GM10847 (cell line): ENCODE results near the gene ZNF747.

ENCODE experiments used
- POLR2A ChIP-seq: IDR thresholded peaks from 2 replicates; pipeline ENCODE4 v1.6.1; 2011; ENCODE audit not compliant: insufficient read length; ENCODE audit errors: extremely low read depth

The ZNF747 gene

DNA sequence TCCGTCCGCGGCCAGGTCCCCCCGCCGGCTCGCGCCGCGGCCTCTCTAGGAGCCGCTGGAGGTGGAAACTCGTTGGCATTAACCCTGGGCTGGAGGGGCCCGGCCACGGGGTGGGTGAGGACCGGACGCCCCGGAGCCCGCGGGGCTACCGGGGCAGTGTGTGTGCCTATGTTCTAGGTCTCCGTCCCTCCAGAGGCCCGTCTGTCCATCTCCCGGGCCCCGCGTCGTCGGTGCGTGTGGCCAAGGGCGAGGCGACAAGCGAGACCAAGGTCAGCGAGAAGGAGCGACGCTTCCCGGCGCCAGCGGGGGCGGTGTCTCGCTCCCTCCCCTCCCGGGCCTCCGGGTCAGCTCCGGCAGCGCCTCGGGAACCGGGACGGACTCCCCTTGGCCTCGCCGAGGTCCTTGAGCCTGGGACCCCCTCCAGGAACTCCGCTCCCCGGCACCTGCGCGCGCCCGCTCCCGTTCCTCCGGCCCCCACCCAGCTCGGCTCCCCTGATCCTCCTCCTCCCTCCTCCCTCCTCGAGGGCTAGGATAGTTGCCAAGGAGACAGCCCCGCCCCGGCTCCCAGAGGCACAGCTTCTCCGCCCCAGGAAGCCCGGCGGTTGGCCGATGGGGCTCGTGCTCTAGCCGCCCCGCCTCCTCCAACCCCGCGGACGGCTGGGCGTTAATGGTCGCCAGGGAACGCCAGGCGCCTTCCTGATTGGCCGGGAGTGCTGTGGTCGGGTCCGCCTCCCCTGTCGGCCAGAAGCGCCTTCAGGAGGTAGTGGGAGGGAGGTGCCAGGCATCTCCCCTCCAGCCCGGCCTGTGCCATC, 7.6 kb downstream of the ZNF747 start:
- TF ChIP-seq POLR2A, result peak; percentile 62

DNA sequence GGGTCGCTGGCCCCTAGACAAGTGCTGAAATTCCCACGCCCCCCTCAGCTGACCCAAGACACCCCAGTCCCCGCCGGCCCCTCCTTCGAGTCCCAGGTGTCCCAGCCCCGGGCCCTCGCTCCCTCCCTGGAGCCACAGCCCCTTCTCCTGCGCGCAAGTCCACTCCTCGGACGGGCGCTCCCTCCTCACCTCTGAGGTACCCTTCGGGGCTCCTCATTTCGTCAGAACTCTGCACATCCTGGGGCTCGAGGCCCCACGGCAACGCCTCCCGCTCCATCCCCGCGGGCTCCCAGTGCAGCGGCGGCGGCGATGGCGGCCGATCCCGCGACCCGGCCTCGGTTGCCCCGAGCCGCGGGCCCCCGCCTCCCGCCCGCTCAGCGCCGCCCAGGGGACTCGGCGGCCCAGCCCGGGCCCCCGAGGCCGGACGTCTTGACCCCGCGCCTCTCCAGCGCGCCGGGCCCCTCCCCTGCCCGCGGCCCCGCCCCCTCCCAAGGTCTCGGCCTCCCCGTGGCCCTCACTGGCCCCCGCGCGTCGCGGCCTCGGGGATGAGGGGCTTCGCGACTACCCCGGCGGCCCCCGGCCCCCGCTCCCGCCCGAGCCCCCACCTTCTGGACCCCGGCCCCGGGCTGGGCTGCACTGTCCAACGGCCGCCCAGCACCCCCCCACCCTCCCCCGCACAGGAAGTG, 8.4 kb downstream of the ZNF747 start, which contains the start of gene ZNF768:
Gene ZNF768 (minus strand): TSS at position 430 of the 686 bp plus-strand sequence. CDS start 153 bp downstream, at position 277.
- TF ChIP-seq POLR2A, result no peak

DNA sequence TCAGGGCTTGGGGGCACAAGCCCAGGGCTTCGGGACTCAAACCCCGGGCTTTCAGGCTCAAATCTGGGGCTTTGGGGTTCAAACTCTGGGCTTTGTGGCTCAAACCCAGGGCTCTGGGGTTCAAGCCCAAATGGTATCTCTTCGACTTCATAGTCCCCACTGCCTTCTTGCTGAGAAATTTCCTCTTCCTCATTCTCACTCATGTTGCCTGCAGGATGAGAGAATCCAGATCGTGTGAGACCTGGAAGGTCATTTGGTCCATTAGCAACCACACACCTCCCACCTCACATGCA, 8.9 kb downstream of the ZNF747 start:
- no peak for TF ChIP-seq POLR2A

DNA sequence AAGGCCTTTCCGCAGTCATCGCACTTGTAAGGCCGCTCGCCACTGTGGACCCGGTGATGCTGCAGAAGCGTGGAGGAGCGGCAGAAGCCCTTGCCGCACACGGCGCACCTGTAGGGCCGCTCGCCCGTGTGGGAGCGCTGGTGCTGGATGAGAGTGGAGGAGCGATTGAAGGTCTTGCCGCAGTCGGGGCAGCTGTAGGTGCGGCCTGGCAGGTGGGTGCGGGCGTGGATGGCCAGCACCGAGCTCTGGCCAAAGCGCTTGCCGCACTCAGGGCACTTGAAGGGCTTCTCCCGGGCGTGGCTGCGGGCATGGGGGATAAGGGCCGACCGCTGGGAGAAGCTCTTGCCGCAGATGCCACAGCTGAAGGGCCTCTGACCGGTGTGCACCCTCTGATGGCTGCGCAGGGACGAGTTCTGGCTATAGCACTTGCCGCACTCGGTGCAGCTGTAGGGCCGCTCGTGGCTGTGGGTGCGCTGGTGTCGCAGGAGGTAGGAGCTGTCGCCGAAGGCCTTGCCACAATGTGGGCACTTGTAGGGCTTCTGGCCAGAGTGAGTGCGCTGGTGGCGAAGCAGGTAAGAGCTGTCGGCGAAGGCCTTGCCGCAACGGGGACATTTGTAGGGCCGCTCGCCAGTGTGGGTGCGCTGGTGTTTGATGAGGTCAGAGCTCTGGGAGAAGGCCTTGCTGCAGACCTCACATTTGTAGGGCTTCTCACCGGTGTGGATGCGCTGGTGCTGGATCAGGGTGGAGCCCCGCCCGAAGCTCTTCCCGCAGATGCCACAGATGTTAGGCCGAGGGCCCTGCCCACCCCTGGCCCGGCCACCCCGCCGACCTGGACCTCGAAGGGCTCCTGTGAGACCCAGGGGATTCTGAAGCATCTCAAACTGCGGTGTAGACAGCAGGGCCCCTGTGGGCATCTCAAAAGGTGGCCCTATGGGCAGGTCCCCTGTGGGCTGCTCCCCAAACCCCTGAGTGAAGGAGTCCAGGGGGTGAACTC, 9.8 kb downstream of the ZNF747 start:
- no peak for TF ChIP-seq POLR2A

DNA sequence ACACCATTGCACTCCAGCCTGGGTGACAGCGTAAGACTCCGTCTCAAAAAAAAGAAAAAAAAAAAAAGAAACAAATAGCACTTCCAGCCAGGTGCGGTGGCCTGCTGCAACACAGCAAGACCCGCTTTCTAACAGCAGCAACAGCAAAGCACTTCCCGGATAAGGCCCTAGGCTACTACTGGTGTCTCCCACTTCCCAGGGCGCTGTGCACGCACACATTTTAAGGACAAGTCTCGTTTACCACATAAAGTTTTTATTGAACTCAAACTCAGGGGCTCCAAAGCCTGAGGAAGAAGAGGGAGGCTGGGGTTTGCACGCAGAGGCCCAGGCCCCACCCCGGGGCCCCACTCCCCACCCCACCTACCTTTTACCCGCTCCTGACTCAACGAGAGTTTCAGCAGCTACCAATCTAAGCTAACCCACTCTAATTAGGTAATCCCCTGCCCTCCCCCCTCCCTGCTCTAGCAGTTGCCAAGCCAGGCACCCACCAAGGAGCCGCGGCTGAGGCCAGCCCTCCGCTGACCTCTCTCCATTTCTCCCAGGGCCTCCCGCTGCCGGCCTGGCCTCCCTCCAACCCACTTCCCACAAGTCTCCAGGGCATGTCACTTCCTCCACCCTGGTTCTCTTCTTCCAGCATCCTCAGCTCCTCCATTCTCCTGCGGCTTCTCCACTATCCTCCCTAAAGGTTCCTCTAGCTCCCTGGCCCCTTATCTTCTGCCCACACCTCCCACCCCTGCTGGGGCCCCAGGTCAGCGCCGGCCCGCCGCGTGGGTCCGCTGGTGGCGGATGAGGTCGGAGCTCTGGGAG, 10.7 kb downstream of the ZNF747 start:
- no peak for TF ChIP-seq POLR2A

DNA sequence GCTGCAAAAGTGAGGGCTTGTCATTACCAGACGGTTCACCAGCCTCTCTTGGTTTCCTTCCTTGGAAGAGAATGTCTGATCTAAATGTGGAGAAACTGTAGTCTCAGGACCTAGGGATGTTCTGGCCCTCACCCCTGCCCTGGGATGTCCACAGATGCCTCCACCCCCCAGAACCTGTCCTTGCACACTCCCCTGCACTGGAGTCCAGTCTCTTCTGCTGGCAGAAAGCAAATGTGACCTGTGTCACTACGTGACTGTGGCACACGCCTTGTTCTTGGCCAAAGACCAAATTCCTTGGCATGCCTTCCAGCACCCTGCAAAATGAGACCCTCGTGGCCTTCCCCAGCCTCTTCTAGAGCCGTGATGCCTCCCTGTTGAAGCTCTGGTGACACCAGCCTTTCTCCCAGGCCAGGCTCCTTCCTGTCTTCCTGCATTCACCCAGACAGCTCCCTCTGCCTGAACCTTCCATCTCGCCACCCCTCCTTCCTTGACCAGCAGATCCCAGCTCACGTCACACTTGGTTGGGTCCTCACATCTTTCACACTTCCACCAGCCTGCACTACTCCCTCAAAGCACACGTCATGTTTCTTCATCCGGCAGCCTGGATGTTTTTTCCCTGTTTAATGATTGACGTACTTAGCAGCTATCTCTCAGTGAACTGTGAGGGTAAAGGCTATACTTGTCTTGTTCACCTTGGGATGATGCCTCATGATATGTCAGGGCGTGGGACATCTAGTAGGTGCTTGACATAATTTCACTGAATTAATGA, 12.6 kb downstream of the ZNF747 start:
- TF ChIP-seq POLR2A, result no peak

DNA sequence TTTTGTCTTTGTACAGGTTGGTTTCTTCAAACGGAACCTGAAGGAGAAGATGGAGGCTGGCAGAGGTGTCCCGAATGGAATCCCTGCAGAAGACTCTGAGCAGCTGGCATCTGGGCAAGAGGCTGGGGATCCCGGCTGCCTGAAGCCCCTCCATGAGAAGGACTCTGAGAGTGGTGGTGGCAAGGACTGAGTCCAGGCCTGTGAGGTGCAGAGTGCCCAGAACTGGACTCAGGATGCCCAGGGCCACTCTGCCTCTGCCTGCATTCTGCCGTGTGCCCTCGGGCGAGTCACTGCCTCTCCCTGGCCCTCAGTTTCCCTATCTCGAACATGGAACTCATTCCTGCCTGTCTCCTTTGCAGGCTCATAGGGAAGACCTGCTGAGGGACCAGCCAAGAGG, 13.2 kb downstream of the ZNF747 start:
- no peak for TF ChIP-seq POLR2A

DNA sequence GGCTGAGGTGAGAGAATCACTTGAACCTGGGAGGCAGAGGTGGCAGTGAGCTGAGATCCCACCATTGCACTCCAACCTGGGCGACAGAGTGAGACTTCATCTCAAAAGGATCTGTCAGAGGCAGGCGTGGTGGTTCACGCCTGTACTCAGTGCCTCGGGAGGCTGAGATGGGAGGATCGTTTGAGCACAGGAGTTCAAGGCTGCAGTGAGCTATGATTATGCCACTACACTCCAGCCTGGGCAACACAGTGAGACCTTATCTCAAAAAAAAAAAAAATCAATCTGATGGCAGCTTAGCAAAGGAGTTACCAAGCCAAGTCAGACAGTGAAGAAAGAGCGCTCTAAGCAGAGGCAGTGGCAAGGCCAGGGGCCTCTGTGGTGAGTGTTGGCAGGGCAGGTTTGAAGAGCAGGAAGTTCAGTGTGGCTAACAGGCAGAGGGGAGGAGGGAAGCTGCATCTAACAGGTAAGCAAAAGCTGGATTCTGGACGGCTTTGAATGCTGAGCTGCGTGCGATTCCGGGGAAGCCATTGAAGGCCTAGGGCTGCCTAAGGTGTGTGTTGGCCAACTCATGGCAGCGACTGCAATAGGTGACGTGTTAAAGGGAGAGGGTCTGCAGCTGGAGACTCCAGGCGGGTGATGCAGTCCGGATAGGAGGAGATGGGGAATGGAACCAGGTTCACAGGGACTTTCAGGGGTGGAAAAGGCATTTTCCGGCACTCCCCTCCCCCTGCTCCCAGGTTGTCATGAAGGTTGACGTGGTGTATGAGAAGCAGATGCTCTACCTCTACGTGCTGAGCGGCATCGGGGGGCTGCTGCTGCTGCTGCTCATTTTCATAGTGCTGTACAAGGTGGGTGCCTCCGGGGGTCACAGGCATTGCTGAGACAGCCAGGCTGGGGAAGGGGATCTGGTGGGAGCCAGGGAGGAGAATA, 15.3 kb downstream of the ZNF747 start:
- no peak for TF ChIP-seq POLR2A

DNA sequence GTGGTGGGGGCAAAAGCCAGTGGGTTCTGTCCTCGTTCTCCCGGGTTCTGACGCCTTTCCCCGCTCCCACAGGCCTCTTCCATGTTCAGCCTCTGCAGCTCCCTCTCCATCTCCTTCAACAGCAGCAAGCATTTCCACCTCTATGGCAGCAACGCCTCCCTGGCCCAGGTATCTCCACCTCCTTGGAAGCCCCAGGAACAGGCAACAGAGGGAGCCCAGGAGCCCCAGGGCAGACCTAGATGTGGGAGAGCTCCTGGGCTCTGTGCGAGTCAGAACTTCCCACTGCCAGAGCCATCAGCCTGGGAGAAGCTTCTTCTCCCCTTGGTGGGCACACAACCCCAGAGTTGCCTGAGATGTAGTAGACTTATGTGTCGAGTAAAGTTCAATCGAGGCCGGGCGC, 16.1 kb downstream of the ZNF747 start:
- TF ChIP-seq POLR2A, result no peak

DNA sequence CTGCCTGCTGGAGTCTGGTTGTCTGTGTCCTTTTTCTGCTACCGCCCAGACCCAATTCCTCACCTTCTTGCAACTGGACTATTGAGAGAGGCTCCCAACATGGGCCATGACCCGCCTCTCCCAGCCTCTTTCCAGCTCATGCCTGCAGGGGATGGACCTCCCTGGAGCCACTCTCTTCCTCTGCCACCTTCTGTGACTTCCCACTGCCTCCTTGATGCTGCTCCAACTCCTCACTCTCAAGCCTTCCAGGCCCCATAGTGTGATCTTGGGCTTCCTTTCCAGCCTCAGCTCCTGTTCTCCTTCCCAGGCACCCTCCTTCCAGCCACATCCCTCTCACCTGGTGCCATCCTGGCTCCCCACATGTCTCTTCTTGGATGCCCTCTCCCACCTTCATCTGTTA, 19.4 kb downstream of the ZNF747 start:
- no peak for TF ChIP-seq POLR2A

DNA sequence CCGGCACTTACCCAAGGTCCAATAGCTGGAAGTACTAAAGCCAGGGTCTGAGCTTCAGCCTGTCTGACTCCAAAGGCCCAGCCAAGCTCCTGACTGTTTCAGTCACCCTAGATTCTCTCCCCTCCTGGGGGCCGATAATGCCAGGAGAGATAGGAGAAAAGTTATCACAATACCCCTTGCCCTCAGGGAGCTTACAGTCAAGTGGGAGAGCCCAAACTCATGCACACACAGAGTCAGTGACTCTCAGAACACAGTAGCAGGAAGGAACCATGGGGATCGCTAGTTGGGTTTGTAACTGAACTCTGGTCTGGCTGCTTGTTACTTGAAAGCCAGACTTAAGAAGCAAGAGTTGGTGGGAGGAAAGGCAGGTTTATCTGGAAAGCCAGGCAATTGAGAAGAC, 23.1 kb downstream of the ZNF747 start:
- TF ChIP-seq POLR2A, result no peak

DNA sequence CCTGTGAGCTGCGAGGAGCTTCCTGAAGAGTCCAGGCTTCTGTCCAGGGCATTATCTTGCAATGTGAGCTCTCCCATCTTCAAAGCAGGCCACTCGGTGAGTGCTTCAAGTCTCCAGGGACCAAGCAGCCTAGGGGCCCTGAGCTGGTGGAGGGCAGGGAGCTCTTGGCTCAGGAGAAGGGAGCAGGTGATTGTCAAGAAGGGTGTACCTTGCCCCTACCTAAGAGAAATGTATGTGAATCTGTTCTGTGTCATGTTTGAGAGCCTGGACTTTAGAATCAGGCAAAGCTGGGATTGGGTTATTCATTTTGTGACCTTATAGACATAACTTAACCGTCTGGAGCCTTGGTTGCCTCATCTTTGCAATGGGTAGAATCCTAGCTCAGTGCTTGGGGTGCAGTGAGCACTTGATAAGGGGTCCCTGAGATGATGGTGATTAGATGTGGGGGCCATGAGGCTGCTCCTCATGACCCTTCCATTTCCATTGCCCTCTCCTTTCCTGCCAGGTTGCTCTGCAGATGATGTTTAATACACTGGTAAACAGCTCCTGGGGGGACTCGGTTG, 24.2 kb downstream of the ZNF747 start:
- no peak for TF ChIP-seq POLR2A

DNA sequence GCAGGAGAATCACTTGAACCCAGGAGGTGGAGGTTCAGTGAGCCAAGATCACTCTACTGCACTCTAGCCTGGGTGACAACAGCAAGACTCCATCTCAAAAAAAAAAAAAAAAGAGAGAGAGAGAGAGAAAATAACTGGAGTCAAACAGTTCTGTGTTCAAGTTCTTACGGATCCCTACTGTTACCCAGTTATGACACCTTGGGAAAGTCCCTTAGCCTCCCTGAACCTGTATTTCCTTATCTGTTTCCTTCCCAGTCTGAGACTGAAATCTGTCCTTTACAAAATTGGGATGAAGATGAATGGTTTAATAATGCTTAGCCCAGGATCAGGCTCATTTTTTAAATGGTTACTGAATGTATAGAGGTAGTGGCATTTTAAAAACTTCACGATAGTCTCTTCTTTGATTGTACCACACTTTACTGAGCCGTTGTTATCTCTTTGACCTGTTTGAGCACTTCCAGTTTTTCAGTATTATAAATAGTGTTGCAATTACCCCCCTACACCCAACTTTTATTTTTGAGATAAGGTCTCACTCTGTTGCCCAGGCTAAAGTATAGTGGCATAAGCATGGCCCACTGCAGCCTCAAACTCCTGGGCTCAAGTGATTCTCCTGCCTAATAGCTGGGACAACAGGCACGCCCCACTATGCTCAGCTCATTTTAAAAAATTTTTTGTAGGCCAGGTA, 25.4 kb downstream of the ZNF747 start:
- no peak for TF ChIP-seq POLR2A
